Panc1 (cell line): ENCODE results near the gene CCDC70. TPM values are rescaled to one million over a fixed set of nuclear protein-coding genes. Genes with fewer than 3 reads are reported as not detected.

Experiments
- ATAC-seq: fragments of 200-7000 bp; cut with Tn5 transposase; 2 replicates; pipeline ENCODE4 v1.9.1; 2020; ENCODE audit warnings: mild to moderate bottlenecking, moderate library complexity
- BruUV-seq: library from RNA; stranded (reverse); fragments of 400-500 nt; replicated peaks from 2 replicates; lab custom pipeline; 2021; lab: Mats Ljungman, UMichigan
- CTCF ChIA-PET: fragments of 300-600 bp; sonication (Branson Sonifier 250); formaldehyde crosslinking; loops from one replicate; lab custom pipeline; 2022; ENCODE audit warnings: antibody characterized with exemption; lab: Charles Lee
- POLR2A ChIA-PET: fragments of 300-600 bp; sonication (Branson Sonifier 250); formaldehyde crosslinking; loops from one replicate; lab custom pipeline; 2022; ENCODE audit warnings: antibody characterized with exemption; lab: Charles Lee
- DNase-seq: peaks from one replicate; pipeline ENCODE4 v3.0.0-alpha.2; 2010; ENCODE audit warnings: low read depth, low spot score
- H3K27ac ChIP-seq: 2 replicates; pipeline ENCODE4 v1.5.1; 2011; ENCODE audit warnings: mild to moderate bottlenecking, low read length, inconsistent platforms
- H3K27me3 ChIP-seq: fragments of 200-500 bp; sonication (Bioruptor generic); 2 replicates; pipeline ENCODE4 v1.6.0; 2014; ENCODE audit warnings: low read length, inconsistent platforms; ENCODE audit not compliant: control insufficient read depth, insufficient read depth
- H3K36me3 ChIP-seq: fragments of 200-500 bp; sonication (Bioruptor generic); 2 replicates; pipeline ENCODE4 v1.5.1; 2014; ENCODE audit warnings: inconsistent platforms, mild to moderate bottlenecking, low read length, moderate library complexity; ENCODE audit not compliant: control insufficient read depth, insufficient read depth
- H3K4me1 ChIP-seq: 2 replicates; pipeline ENCODE4 v1.5.1; 2011; ENCODE audit warnings: inconsistent platforms, mild to moderate bottlenecking, low read length, moderate library complexity; ENCODE audit not compliant: control insufficient read depth, insufficient read depth
- H3K4me3 ChIP-seq, 2 experiments: 2 replicates each; pipeline ENCODE4 v1.5.1; 2011 to 2012; ENCODE audit warnings: low read depth in 2 of 2, low read length in 2 of 2, mild to moderate bottlenecking in 2 of 2, inconsistent platforms in 1 of 2, moderate library complexity in 1 of 2
- H3K9me3 ChIP-seq: fragments of 200-500 bp; sonication (Bioruptor generic); 2 replicates; pipeline ENCODE4 v1.5.1; 2014; ENCODE audit warnings: low read depth, mild to moderate bottlenecking, inconsistent platforms, low read length, moderate library complexity; ENCODE audit not compliant: control insufficient read depth, insufficient read depth
- POLR2AphosphoS5 ChIP-seq: IDR thresholded peaks from 2 replicates; pipeline ENCODE4 v1.6.1; 2012; ENCODE audit warnings: mild to moderate bottlenecking, low read depth, low read length, moderate library complexity
- SIN3A ChIP-seq: IDR thresholded peaks from 2 replicates; pipeline ENCODE4 v1.6.1; 2012; ENCODE audit warnings: low read depth, mild to moderate bottlenecking, low read length, moderate library complexity, borderline replicate concordance; ENCODE audit not compliant: insufficient read depth
- TCF7L2 ChIP-seq: IDR thresholded peaks from 2 replicates; pipeline ENCODE4 v1.6.1; 2011; ENCODE audit warnings: mild to moderate bottlenecking, low read depth, low read length, inconsistent platforms
- in situ Hi-C: cut with HindIII; loops from 2 replicates; pipeline ENCODE4 v1.10.0; 2016; ENCODE audit warnings: low sequenced_read_pairs, low pct_unique_long_range_greater_than_20kb
- intact Hi-C: fragments of 100-400 bp; cut with micrococcal nuclease; formaldehyde crosslinking; loops from one replicate; pipeline ENCODE4 v1.10.0; 2022; ENCODE audit not compliant: unreplicated experiment
- total RNA-seq: library from RNA; stranded (reverse); gene quantifications from one replicate; pipeline ENCODE4 v1.2.1, GENCODE V29; 2021; ENCODE audit not compliant: unreplicated experiment
- TF ChIP-seq, protein P1 (sequence below), 2 experiments: IDR thresholded peaks; 2 replicates each; pipeline ENCODE4 v1.6.1; 2011 to 2012; ENCODE audit warnings: low read depth in 2 of 2, control low read depth in 1 of 2, low read length in 1 of 2, mild to moderate bottlenecking in 1 of 2, moderate library complexity in 1 of 2; ENCODE audit not compliant: insufficient read depth in 1 of 2
- TF ChIP-seq, protein P2 (sequence below): fragments of 450-650 bp; IDR thresholded peaks from 2 replicates; pipeline ENCODE4 v1.5.1; 2017; ENCODE audit warnings: mild to moderate bottlenecking

CCDC70 gene
- total RNA-seq, 1 experiment from 2014 or later = not detected

DNA sequence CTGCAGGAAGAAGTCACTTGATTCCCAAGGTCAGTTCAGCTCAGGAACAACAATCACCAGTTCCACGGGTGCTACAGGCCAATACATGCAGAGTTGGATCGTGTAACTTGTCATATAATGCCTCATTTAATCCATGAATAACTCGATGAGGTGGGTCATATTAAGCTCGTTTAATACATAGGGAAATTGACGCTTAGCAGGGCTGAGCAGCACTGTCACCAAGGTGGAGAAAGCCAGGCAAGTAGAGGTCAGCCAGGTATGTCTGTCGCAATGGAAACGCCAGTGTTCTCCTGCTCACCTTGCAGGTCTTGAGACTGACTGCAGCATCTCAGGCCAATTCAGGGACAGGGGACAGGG lies 52.3 kb downstream of the CCDC70 start:
- DNase-seq (no peak), ATAC-seq (no peak)
- POLR2A ChIA-PET = no interaction called here
- H3K27me3 ChIP-seq = no peaks in the 10 kb centered on the region
- in situ Hi-C loops = no loop called here
- H3K36me3 ChIP-seq = no peaks in the 10 kb centered on the region
- CTCF ChIA-PET = no interaction called here
- H3K27ac ChIP-seq = no peak overlapping the region
- intact Hi-C loops = no loop called here
- no peaks in the 10 kb centered on the region for H3K9me3 ChIP-seq
- no TSS peak for BruUV-seq
- no peaks in the 10 kb centered on the region for H3K4me1 ChIP-seq
- TF ChIP-seq, protein P1, sequence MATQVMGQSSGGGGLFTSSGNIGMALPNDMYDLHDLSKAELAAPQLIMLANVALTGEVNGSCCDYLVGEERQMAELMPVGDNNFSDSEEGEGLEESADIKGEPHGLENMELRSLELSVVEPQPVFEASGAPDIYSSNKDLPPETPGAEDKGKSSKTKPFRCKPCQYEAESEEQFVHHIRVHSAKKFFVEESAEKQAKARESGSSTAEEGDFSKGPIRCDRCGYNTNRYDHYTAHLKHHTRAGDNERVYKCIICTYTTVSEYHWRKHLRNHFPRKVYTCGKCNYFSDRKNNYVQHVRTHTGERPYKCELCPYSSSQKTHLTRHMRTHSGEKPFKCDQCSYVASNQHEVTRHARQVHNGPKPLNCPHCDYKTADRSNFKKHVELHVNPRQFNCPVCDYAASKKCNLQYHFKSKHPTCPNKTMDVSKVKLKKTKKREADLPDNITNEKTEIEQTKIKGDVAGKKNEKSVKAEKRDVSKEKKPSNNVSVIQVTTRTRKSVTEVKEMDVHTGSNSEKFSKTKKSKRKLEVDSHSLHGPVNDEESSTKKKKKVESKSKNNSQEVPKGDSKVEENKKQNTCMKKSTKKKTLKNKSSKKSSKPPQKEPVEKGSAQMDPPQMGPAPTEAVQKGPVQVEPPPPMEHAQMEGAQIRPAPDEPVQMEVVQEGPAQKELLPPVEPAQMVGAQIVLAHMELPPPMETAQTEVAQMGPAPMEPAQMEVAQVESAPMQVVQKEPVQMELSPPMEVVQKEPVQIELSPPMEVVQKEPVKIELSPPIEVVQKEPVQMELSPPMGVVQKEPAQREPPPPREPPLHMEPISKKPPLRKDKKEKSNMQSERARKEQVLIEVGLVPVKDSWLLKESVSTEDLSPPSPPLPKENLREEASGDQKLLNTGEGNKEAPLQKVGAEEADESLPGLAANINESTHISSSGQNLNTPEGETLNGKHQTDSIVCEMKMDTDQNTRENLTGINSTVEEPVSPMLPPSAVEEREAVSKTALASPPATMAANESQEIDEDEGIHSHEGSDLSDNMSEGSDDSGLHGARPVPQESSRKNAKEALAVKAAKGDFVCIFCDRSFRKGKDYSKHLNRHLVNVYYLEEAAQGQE (IDR thresholded peaks at IDR 0.05; ENCODE audit: insufficient read depth in 1 of 2, low read depth in 2 of 2, low read length in 1 of 2) = no peak
- TF ChIP-seq, protein P2, sequence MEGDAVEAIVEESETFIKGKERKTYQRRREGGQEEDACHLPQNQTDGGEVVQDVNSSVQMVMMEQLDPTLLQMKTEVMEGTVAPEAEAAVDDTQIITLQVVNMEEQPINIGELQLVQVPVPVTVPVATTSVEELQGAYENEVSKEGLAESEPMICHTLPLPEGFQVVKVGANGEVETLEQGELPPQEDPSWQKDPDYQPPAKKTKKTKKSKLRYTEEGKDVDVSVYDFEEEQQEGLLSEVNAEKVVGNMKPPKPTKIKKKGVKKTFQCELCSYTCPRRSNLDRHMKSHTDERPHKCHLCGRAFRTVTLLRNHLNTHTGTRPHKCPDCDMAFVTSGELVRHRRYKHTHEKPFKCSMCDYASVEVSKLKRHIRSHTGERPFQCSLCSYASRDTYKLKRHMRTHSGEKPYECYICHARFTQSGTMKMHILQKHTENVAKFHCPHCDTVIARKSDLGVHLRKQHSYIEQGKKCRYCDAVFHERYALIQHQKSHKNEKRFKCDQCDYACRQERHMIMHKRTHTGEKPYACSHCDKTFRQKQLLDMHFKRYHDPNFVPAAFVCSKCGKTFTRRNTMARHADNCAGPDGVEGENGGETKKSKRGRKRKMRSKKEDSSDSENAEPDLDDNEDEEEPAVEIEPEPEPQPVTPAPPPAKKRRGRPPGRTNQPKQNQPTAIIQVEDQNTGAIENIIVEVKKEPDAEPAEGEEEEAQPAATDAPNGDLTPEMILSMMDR = no peak
- no peak for TF ChIP-seq POLR2AphosphoS5
- TF ChIP-seq SIN3A = no peak
- TF ChIP-seq TCF7L2 = no peak
- H3K4me3 ChIP-seq = no peak overlapping the region

Other genes starting within 250 kb of the CCDC70 start
- 10.7 TPM for gene DHRS12, start 57.8 kb upstream of the CCDC70 start, total RNA-seq
- 0.15 TPM for gene TMEM272, start 16.8 kb upstream of the CCDC70 start, total RNA-seq
- gene ATP7B, start 149.5 kb downstream of the CCDC70 start, total RNA-seq = 19.6 TPM
- 23.9 TPM for gene ALG11, start 150.4 kb downstream of the CCDC70 start, total RNA-seq
- gene UTP14C, start 162.7 kb downstream of the CCDC70 start, total RNA-seq = 11.2 TPM